Hepatocyte (in vitro differentiated cells): Measurements from ENCODE around the gene LPAR1.

Experiments used
- CTCF ChIP-seq: fragments of 200-600 bp; sonication (generic); IDR thresholded peaks from 2 replicates; pipeline ENCODE4 v1.5.1; 2016; ENCODE audit warnings: antibody characterized with exemption, mild to moderate bottlenecking; ENCODE audit not compliant: poor library complexity
- EZH2 ChIP-seq: fragments of 200-600 bp; sonication (generic); IDR thresholded peaks from 2 replicates; pipeline ENCODE4 v1.6.1; 2016; ENCODE audit warnings: antibody characterized with exemption, mild to moderate bottlenecking, borderline replicate concordance

GRCh38 chr9:111040494-111040893 lies 2.2 kb upstream of the LPAR1 start:
- TF ChIP-seq EZH2 (no peak), CTCF (no peak)
